Neuronal stem cell (in vitro differentiated cells): ENCODE data around the gene FADS2.

Source experiments
- DNase-seq: peaks from one replicate; pipeline ENCODE4 v3.0.0-alpha.2; 2013; ENCODE audit warnings: low spot score
- H2AFZ ChIP-seq: one replicate; pipeline ENCODE4 v1.6.1; 2013; ENCODE audit warnings: mild to moderate bottlenecking, low read length, inconsistent platforms
- H2AK5ac ChIP-seq: 2 replicates; pipeline ENCODE4 v1.6.1; 2013; ENCODE audit warnings: low read depth, mild to moderate bottlenecking, inconsistent platforms, low read length, moderate library complexity, mixed read lengths
- H2BK120ac ChIP-seq: 2 replicates; pipeline ENCODE4 v1.6.1; 2013; ENCODE audit warnings: low read depth, mild to moderate bottlenecking, inconsistent platforms, low read length, moderate library complexity, mixed read lengths
- H2BK12ac ChIP-seq: one replicate; pipeline ENCODE4 v1.6.1; 2013; ENCODE audit warnings: low read length, inconsistent platforms
- H2BK15ac ChIP-seq: 2 replicates; pipeline ENCODE4 v1.6.1; 2013; ENCODE audit warnings: mild to moderate bottlenecking, low read length, inconsistent platforms, mixed read lengths
- H2BK5ac ChIP-seq: one replicate; pipeline ENCODE4 v1.6.1; 2013; ENCODE audit warnings: inconsistent platforms, mild to moderate bottlenecking, low read length, moderate library complexity
- H3K14ac ChIP-seq: one replicate; pipeline ENCODE4 v1.6.1; 2013; ENCODE audit warnings: low read length, inconsistent platforms
- H3K18ac ChIP-seq: 2 replicates; pipeline ENCODE4 v1.6.1; 2013; ENCODE audit warnings: low read length, inconsistent platforms
- H3K23ac ChIP-seq: 2 replicates; pipeline ENCODE4 v1.6.1; 2013; ENCODE audit warnings: low read depth, mild to moderate bottlenecking, mixed read lengths, low read length, inconsistent platforms; ENCODE audit not compliant: poor library complexity
- H3K27ac ChIP-seq: replicated peaks from 3 replicates; pipeline ENCODE4 v1.5.1; 2013; ENCODE audit warnings: low read length, inconsistent platforms
- H3K27me3 ChIP-seq, 3 experiments: 2 replicates each; pipeline ENCODE4 v1.6.1; 2013; ENCODE audit warnings: low read length in 3 of 3, mild to moderate bottlenecking in 2 of 3, inconsistent platforms in 1 of 3, low read depth in 1 of 3, mixed read lengths in 1 of 3, moderate library complexity in 1 of 3; ENCODE audit not compliant: control insufficient read depth in 3 of 3, insufficient read depth in 3 of 3
- H3K36me3 ChIP-seq, 2 donors: replicated peaks in 1 of 2; 2 replicates each; pipeline ENCODE4 v1.6.1; 2013; ENCODE audit warnings: low read length in 2 of 2; ENCODE audit not compliant: control insufficient read depth in 2 of 2, insufficient read depth in 2 of 2
- H3K4ac ChIP-seq: 2 replicates; pipeline ENCODE4 v1.6.1; 2013; ENCODE audit warnings: inconsistent platforms, mild to moderate bottlenecking, low read length, moderate library complexity
- H3K4me1 ChIP-seq, 2 donors: 1 replicate in 1 of 2; 2 replicates in 1 of 2; pipeline ENCODE4 v1.6.1; 2013; ENCODE audit warnings: low read length in 2 of 2, low read depth in 1 of 2; ENCODE audit not compliant: control insufficient read depth in 2 of 2, insufficient read depth in 1 of 2
- H3K4me2 ChIP-seq: one replicate; pipeline ENCODE4 v1.6.1; 2013; ENCODE audit warnings: mild to moderate bottlenecking, low read length, inconsistent platforms; ENCODE audit not compliant: insufficient read depth, poor library complexity, severe bottlenecking
- H3K4me3 ChIP-seq, 2 donors: 2 replicates each; pipeline ENCODE4 v1.5.1; 2013; ENCODE audit warnings: low read length in 2 of 2, mild to moderate bottlenecking in 2 of 2, inconsistent platforms in 1 of 2, moderate library complexity in 1 of 2
- H3K79me1 ChIP-seq: one replicate; pipeline ENCODE4 v1.6.1; 2013; ENCODE audit warnings: low read depth, mild to moderate bottlenecking, inconsistent platforms, low read length, moderate library complexity
- H3K9ac ChIP-seq: one replicate; pipeline ENCODE4 v1.6.1; 2013; ENCODE audit warnings: mild to moderate bottlenecking, low read depth, low read length, inconsistent platforms; ENCODE audit not compliant: poor library complexity
- H3K9me3 ChIP-seq, 2 donors: replicated peaks in 1 of 2; 2 replicates each; pipeline versions ENCODE3 to v1.6.1; 2013; ENCODE audit warnings: low read length in 2 of 2, mild to moderate bottlenecking in 2 of 2, inconsistent platforms in 1 of 2, low read depth in 1 of 2, mixed read lengths in 1 of 2, moderate library complexity in 1 of 2; ENCODE audit not compliant: control insufficient read depth in 2 of 2, insufficient read depth in 1 of 2
- H4K8ac ChIP-seq: one replicate; pipeline ENCODE4 v1.6.1; 2013; ENCODE audit warnings: low read depth, mild to moderate bottlenecking, inconsistent platforms, low read length, moderate library complexity
- H4K91ac ChIP-seq: one replicate; pipeline ENCODE4 v1.6.1; 2013; ENCODE audit warnings: low read length, low read depth, mild to moderate bottlenecking, inconsistent platforms; ENCODE audit not compliant: poor library complexity
- WGBS, 2 donors: extraction: QIAGEN DNeasy Blood & Tissue Kit; methylation state at CpG; one replicate each; pipeline ENCODE4 v1.1.7; 2013; ENCODE audit warnings: missing lambda C conversion rate in 2 of 2, mixed read lengths in 1 of 2; ENCODE audit not compliant: insufficient read length in 2 of 2, insufficient replicate concordance in 1 of 2; ENCODE audit errors: extremely low coverage in 2 of 2; 5-methylcytosine and 5-hydroxymethylcytosine counted together

FADS2 gene

DNA sequence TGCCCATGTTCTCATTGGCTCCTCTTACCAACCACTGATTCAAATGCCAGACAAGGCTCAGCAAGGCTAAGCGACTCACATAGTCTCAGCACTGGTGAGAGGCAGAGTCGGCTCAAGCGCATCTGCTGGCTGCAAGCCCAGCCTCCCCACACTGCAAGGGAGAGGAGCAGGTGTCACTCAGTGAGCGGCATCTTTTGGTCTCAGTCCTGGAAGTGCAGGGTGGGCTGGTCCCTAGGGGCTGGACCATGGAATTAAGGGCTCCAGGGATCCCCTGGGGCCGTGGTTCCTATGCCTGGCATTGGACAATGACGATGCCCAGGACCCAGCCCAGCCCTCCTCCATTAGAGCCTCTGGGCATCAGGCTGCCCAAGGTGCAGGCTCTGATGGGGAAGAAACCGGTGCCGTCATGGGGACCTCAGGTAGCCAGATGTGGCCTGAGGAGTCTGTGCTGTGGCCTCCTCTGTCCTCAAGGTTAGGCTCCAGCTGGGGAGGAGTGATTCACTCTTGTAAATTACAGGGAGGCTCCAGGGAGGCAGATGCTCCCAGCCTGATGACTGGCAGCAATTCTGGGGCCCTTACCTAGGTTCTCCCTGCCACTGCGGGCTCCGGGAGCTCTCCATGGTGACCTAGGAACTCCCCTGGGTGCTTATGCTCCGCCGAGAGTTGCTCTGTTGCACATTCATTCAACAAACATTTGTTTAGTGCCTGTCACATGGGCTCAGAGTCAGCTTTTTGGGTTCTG lies 28.0 kb downstream of the FADS2 start:
- DNase-seq: no peak
- H2BK5ac ChIP-seq: peak overlapping the region; percentile 26
- peak overlapping the region; percentile 27 for H3K9ac ChIP-seq
- H3K9me3 ChIP-seq: peaks cover 0 to 3% of the 10 kb centered on the region in 2 donors
- H2AK5ac ChIP-seq: no peak overlapping the region
- H3K4me2 ChIP-seq: no peak overlapping the region
- H3K4me1 ChIP-seq: no peaks in the 10 kb centered on the region
- H2BK15ac ChIP-seq: no peak overlapping the region
- peaks cover 73 to 97% of the 10 kb centered on the region in 2 donors for H3K36me3 ChIP-seq
- no peak overlapping the region for H2BK12ac ChIP-seq
- H3K27ac ChIP-seq: no peak overlapping the region
- H3K27me3 ChIP-seq: no peaks in the 10 kb centered on the region
- H3K79me1 ChIP-seq: peaks cover 22% of the 10 kb centered on the region
- H3K4me3 ChIP-seq: no peak overlapping the region
- no peak overlapping the region for H2AFZ ChIP-seq
- H3K4ac ChIP-seq: no peak overlapping the region
- H4K91ac ChIP-seq: no peak overlapping the region
- no peak overlapping the region for H2BK120ac ChIP-seq
- H3K18ac ChIP-seq: peak overlapping the region; percentile 45
- no peak overlapping the region for H3K23ac ChIP-seq
- H3K14ac ChIP-seq: no peak overlapping the region
- no CpG with 5 or more reads among the region's 12 CpGs for WGBS, 2 donors
- H4K8ac ChIP-seq: no peak overlapping the region

GRCh38 chr11:61860054-61860903 lies 32.2 kb downstream of the FADS2 start:
- Histone ChIP-seq H4K8ac (no peak overlapping the region), H3K27ac (no peak overlapping the region), H3K4me2 (no peak overlapping the region), H3K27me3 (no peaks in the 10 kb centered on the region), H3K4me1 (no peaks in the 10 kb centered on the region), H3K9ac (no peak overlapping the region), H3K14ac (no peak overlapping the region), H2AFZ (no peak overlapping the region), H3K23ac (no peak overlapping the region), H3K4me3 (no peak overlapping the region), H4K91ac (no peak overlapping the region), H3K36me3 (peaks cover 76 to 97% of the 10 kb centered on the region in 2 donors), H3K79me1 (peaks cover 12% of the 10 kb centered on the region), H2BK15ac (no peak overlapping the region), H3K4ac (no peak overlapping the region), H2BK5ac (no peak overlapping the region), H3K9me3 (no peaks in the 10 kb centered on the region), H2BK120ac (no peak overlapping the region), H2AK5ac (no peak overlapping the region), H3K18ac (no peak overlapping the region), H2BK12ac (no peak overlapping the region)
- no peak for DNase-seq
- WGBS, 2 donors: no CpG with 5 or more reads among the region's 16 CpGs

DNA sequence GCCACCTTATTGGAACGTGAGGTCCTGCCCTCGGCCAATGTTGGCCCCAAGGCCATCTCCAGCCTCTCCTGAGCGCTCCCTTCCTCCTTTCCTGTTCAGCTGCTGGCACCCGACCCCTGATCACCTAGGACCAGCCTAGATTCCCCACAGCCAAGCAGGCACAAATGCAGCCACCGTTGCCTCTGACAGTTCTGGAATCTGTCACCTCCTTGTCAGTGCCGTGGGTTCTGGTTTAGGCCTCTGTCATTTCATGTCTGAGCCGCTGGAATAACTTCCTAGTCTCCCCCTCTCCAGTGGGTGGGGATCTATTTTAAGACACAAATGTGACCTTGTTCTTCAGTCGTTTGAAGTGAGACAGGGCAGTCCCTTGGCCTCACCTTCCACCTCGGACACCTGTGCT lies 33.5 kb downstream of the FADS2 start:
- Histone ChIP-seq H2BK12ac (no peak overlapping the region), H2AFZ (no peak overlapping the region), H3K14ac (no peak overlapping the region), H3K4me1 (no peaks in the 10 kb centered on the region), H2AK5ac (no peak overlapping the region), H3K4me3 (no peak overlapping the region), H3K4ac (no peak overlapping the region), H3K36me3 (peaks cover 75 to 97% of the 10 kb centered on the region in 2 donors), H2BK120ac (no peak overlapping the region), H3K9me3 (no peaks in the 10 kb centered on the region), H3K79me1 (peaks cover 11% of the 10 kb centered on the region), H3K4me2 (no peak overlapping the region), H3K9ac (peak overlapping the region; percentile 61), H3K18ac (no peak overlapping the region), H3K27ac (no peak overlapping the region), H2BK5ac (no peak overlapping the region), H3K27me3 (no peaks in the 10 kb centered on the region), H2BK15ac (no peak overlapping the region), H3K23ac (peak overlapping the region; percentile 69), H4K8ac (no peak overlapping the region), H4K91ac (no peak overlapping the region)
- no peak for DNase-seq
- WGBS, 2 donors: no CpG with 5 or more reads among the region's 9 CpGs
